ENCODE results near the gene RPTOR. TPM values are rescaled to one million over a fixed set of nuclear protein-coding genes. Genes with fewer than 3 reads are reported as not detected.
"Not testable (repeated sequence)": the region's sequence is repeated elsewhere in the genome, so short reads cannot be mapped to it uniquely, and the experiment has no call there.

Gene RPTOR
- total RNA-seq, 1 donor from 2014 or later, result 18.8 TPM

GRCh38 chr17:80790021-80790765 is 245.6 kb downstream of the RPTOR start:
- DNase-seq (ENCODE audit: low spot score) (no peak), ATAC-seq (no peak)

- ATAC-seq (no peak), DNase-seq (ENCODE audit: low spot score) (no peak)
These were observed 246.5 kb downstream of the RPTOR start for GRCh38 chr17:80790981-80791742.

GRCh38 chr17:80791758-80792284 is 247.2 kb downstream of the RPTOR start:
- DNase-seq (ENCODE audit: low spot score) (no peak), ATAC-seq (peak; percentile 16)

GRCh38 chr17:80792373-80792781 is 247.7 kb downstream of the RPTOR start:
- no peak for ATAC-seq

GRCh38 chr17:80793421-80793820 is 248.8 kb downstream of the RPTOR start:
- ATAC-seq (no peak), DNase-seq (ENCODE audit: low spot score) (no peak)

More at GRCh38 chr17:80792373-80792781, 247.7 kb downstream of the RPTOR start:
- DNase-seq (ENCODE audit: low spot score), result no peak

GRCh38 chr17:80793851-80794267 is 249.2 kb downstream of the RPTOR start:
- ATAC-seq, result no peak
- no peak for DNase-seq (ENCODE audit: low spot score)

GRCh38 chr17:80794281-80795089 is 249.8 kb downstream of the RPTOR start:
- DNase-seq (ENCODE audit: low spot score), result no peak
- no peak for ATAC-seq

- ATAC-seq, result no peak
- no peak for DNase-seq (ENCODE audit: low spot score)
These were observed 250.5 kb downstream of the RPTOR start for GRCh38 chr17:80795090-80795580.

- ATAC-seq, result peak; percentile 81
- peak; percentile 63 for DNase-seq (ENCODE audit: low spot score)
These were observed 251.1 kb downstream of the RPTOR start for GRCh38 chr17:80795754-80796153.

- no peak for ATAC-seq
- DNase-seq (ENCODE audit: low spot score), result no peak
These were observed 251.8 kb downstream of the RPTOR start for GRCh38 chr17:80796430-80796861.

GRCh38 chr17:80797222-80797621 is 252.6 kb downstream of the RPTOR start:
- not testable (repeated sequence) for DNase-seq (ENCODE audit: low spot score); ATAC-seq

GRCh38 chr17:80797741-80798594 is 253.3 kb downstream of the RPTOR start:
- ATAC-seq (no peak), DNase-seq (ENCODE audit: low spot score) (no peak)

GRCh38 chr17:80798595-80799537 is 254.2 kb downstream of the RPTOR start:
- ATAC-seq, result no peak
- peak; percentile 39 for DNase-seq (ENCODE audit: low spot score)

- DNase-seq (ENCODE audit: low spot score) (no peak), ATAC-seq (no peak)
These were observed 255.2 kb downstream of the RPTOR start for GRCh38 chr17:80799538-80800480.

GRCh38 chr17:80800481-80801391 is 256.1 kb downstream of the RPTOR start:
- DNase-seq (ENCODE audit: low spot score) (no peak), ATAC-seq (no peak)

GRCh38 chr17:80802626-80803450 is 258.2 kb downstream of the RPTOR start:
- DNase-seq (ENCODE audit: low spot score) (no peak), ATAC-seq (no peak)
